Stimulated activated CD8-positive, alpha-beta memory T cell treated with anti-CD3 and anti-CD28 coated beads, Interleukin-4, amount 100 ng/mL, for 4 hours (primary cell): Measurements from ENCODE around the gene MRTFB.

Experiments used
- DNase-seq, 2 donors: peaks; one replicate each; pipeline ENCODE4 v3.0.0-alpha.2; 2020; ENCODE audit warnings: low read depth in 2 of 2, low spot score in 1 of 2

Gene MRTFB

GRCh38 chr16:14232106-14232864 lies 161.2 kb downstream of the MRTFB start:
- no peak for DNase-seq

- no peak for DNase-seq
Measured at GRCh38 chr16:14236401-14236800, 165.3 kb downstream of the MRTFB start.

GRCh38 chr16:14238756-14239155 lies 167.6 kb downstream of the MRTFB start:
- DNase-seq: no peak

GRCh38 chr16:14239791-14240190 lies 168.7 kb downstream of the MRTFB start:
- DNase-seq: no peak

- DNase-seq: no peak
Measured at GRCh38 chr16:14240219-14240843, 169.2 kb downstream of the MRTFB start.

- no peak for DNase-seq
Measured at GRCh38 chr16:14240964-14241363, 169.8 kb downstream of the MRTFB start.

GRCh38 chr16:14241631-14242030 lies 170.5 kb downstream of the MRTFB start:
- DNase-seq: no peak

GRCh38 chr16:14242769-14243168 lies 171.7 kb downstream of the MRTFB start:
- DNase-seq: no peak

- no peak for DNase-seq
Measured at GRCh38 chr16:14244196-14245010, 173.3 kb downstream of the MRTFB start.

- DNase-seq: no peak
Measured at GRCh38 chr16:14248791-14249190, 177.7 kb downstream of the MRTFB start.

GRCh38 chr16:14249291-14250032 lies 178.3 kb downstream of the MRTFB start:
- DNase-seq: peak in 1 of 2 donors; percentile 15

GRCh38 chr16:14251419-14251818 lies 180.3 kb downstream of the MRTFB start:
- DNase-seq: no peak

GRCh38 chr16:14252860-14253259 lies 181.7 kb downstream of the MRTFB start:
- DNase-seq: no peak

GRCh38 chr16:14263011-14263410 lies 191.9 kb downstream of the MRTFB start:
- DNase-seq: no peak

- DNase-seq: no peak
Measured at GRCh38 chr16:14263769-14264168, 192.7 kb downstream of the MRTFB start.

- no peak for DNase-seq
Measured at GRCh38 chr16:14264327-14264943, 193.3 kb downstream of the MRTFB start.

- no peak for DNase-seq
Measured at GRCh38 chr16:14268073-14268472, 197.0 kb downstream of the MRTFB start.

GRCh38 chr16:14275934-14276333 lies 204.8 kb downstream of the MRTFB start:
- no peak for DNase-seq

GRCh38 chr16:14278749-14279148 lies 207.6 kb downstream of the MRTFB start:
- no peak for DNase-seq

- no peak for DNase-seq
Measured at GRCh38 chr16:14280541-14280940, 209.4 kb downstream of the MRTFB start.

- no peak for DNase-seq
Measured at GRCh38 chr16:14283786-14284185, 212.7 kb downstream of the MRTFB start.
